GM06990 (cell line): Measurements from ENCODE around the gene RANGAP1.

Experiments
- DNase-seq: peaks from one replicate; pipeline ENCODE4 v3.0.0-alpha.2; 2011; ENCODE audit not compliant: insufficient read length; ENCODE audit errors: extremely low read depth
- H3K27me3 ChIP-seq: replicated peaks from 2 replicates; pipeline ENCODE4 v1.6.0; 2011; ENCODE audit warnings: low read length; ENCODE audit not compliant: control insufficient read depth, insufficient read depth
- H3K36me3 ChIP-seq: 2 replicates; pipeline ENCODE4 v1.5.1; 2011; ENCODE audit warnings: low read length; ENCODE audit not compliant: control insufficient read depth, insufficient read depth
- H3K4me3 ChIP-seq: replicated peaks from 2 replicates; pipeline ENCODE4 v1.5.1; 2011; ENCODE audit warnings: low read depth, mild to moderate bottlenecking, control low read depth, low read length
- TF ChIP-seq, protein P1 (sequence below): IDR thresholded peaks from 2 replicates; pipeline ENCODE4 v1.5.1; 2011; ENCODE audit warnings: low read length, control low read depth, mild to moderate bottlenecking, inconsistent platforms; ENCODE audit not compliant: insufficient read depth, poor library complexity, severe bottlenecking

RANGAP1 gene

GRCh38 chr22:41284465-41284864 lies 1.5 kb downstream of the RANGAP1 start:
- Histone ChIP-seq H3K36me3 (peaks cover 10% of the 10 kb centered on the region), H3K4me3 (peak overlapping the region; percentile 94), H3K27me3 (no peaks in the 10 kb centered on the region)
- TF ChIP-seq, protein P1, sequence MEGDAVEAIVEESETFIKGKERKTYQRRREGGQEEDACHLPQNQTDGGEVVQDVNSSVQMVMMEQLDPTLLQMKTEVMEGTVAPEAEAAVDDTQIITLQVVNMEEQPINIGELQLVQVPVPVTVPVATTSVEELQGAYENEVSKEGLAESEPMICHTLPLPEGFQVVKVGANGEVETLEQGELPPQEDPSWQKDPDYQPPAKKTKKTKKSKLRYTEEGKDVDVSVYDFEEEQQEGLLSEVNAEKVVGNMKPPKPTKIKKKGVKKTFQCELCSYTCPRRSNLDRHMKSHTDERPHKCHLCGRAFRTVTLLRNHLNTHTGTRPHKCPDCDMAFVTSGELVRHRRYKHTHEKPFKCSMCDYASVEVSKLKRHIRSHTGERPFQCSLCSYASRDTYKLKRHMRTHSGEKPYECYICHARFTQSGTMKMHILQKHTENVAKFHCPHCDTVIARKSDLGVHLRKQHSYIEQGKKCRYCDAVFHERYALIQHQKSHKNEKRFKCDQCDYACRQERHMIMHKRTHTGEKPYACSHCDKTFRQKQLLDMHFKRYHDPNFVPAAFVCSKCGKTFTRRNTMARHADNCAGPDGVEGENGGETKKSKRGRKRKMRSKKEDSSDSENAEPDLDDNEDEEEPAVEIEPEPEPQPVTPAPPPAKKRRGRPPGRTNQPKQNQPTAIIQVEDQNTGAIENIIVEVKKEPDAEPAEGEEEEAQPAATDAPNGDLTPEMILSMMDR, result no peak
- DNase-seq, result no peak

DNA sequence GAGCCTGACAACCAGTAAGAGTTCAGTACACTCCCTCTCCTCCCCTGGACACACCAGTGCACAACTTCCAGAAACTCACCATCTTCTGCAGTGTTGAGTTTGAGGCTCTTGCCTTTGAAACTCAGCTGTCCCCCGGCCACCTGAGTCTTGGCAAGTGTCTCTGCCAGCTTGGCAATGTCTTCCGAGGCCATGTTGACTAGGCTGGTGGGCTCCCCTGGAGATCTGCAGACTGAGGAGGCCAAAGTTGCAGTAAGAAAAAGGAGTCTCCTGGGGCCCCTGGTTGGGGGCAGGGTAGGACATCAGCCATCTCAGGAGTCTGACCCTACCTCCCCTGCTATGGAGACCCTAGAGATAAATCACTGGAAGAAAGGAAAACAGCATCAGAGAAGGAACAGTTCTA lies 5.1 kb downstream of the RANGAP1 start:
- H3K4me3 ChIP-seq, result no peak overlapping the region
- TF ChIP-seq, protein P1, result no peak
- H3K27me3 ChIP-seq, result no peaks in the 10 kb centered on the region
- peaks cover 16% of the 10 kb centered on the region for H3K36me3 ChIP-seq
- DNase-seq, result no peak

DNA sequence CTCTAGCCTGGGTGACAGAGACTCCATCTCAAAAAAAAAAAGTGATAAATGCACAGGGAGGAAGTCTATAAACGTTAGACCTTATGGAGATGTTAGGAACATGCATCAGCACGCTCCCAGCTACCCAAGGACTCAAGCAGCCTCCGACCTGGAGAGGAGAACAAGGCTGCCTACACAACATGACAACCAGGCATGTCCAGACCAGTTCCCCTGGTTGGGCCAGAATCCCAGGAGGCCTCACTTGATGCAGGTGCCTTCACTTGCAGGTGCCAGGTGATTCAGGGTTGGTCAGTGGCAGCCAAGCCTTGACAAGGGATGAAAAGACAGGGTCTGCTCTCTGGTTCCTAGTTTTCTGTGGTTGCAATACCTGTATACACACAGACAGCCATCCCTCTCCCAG lies 5.9 kb downstream of the RANGAP1 start:
- no peak for DNase-seq
- H3K36me3 ChIP-seq, result peaks cover 16% of the 10 kb centered on the region
- no peaks in the 10 kb centered on the region for H3K27me3 ChIP-seq
- TF ChIP-seq, protein P1, result no peak
- no peak overlapping the region for H3K4me3 ChIP-seq

DNA sequence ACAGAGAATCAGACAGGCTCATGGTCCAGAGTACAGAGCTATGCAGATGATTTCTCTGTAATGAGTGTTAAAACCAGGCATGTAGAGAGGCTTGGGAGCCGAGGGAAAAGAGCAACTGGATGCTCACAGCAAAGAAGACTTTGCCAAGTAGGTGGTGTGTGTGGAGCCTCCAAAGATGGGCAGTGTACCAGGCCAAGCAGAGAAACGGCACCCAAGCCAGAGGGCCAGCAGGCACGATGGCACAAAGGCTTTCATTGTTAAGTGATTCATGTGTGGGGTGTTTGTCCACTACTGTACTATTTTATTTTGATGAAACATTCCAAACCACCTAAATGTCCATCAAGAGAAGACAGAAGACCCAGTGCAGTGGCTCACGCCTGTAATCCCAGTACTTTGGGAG lies 11.1 kb downstream of the RANGAP1 start:
- TF ChIP-seq, protein P1, result no peak
- Histone ChIP-seq H3K36me3 (peaks cover 38% of the 10 kb centered on the region), H3K27me3 (no peaks in the 10 kb centered on the region), H3K4me3 (no peak overlapping the region)
- DNase-seq, result no peak

DNA sequence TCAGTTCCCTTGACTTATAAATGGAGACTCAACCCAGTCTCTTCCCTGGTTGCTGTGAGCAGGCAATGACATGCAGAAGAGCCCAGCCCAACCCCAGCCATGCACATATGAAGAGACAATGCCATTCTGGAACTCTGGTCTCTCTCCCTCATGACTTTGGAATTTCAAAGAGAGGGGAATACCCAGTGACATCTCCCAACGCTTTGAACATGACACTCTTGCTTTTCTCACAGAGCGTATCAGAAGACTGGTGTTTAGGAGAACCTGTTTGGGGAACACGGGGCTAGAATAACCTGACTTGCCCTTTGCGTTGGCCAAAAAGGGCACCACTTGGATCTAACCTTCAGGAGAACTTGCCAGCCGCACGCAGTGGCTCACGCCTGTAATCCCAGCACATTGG lies 12.9 kb downstream of the RANGAP1 start:
- TF ChIP-seq, protein P1, result no peak
- H3K36me3 ChIP-seq, result peaks cover 43% of the 10 kb centered on the region
- H3K4me3 ChIP-seq, result no peak overlapping the region
- no peak for DNase-seq
- H3K27me3 ChIP-seq, result no peaks in the 10 kb centered on the region

DNA sequence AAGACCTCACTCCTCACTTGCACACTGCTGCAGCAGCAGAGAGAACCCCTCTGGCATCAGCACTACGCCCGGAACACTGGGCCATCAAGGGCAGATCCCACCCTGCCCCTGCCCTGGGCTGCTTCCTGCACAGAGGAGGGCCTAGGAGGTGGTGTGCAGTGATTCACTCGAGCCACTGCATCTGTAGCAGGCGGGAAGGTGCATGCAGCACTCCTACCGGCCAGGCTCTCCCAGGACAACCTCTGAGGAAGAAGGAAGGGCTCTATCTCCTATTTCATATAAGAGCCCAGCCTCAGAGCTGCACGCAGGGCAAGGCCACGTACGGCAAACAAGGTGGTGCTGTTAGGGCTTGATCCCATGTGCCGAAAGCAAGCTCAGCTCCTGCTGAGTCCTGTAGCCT lies 14.2 kb downstream of the RANGAP1 start:
- DNase-seq, result no peak
- no peaks in the 10 kb centered on the region for H3K27me3 ChIP-seq
- H3K4me3 ChIP-seq, result no peak overlapping the region
- TF ChIP-seq, protein P1, result no peak
- peaks cover 47% of the 10 kb centered on the region for H3K36me3 ChIP-seq
